VCaP (cell line): ENCODE results near the gene SIPA1L2.

ENCODE experiments used
- H3K27ac ChIP-seq: fragments of 450-650 bp; 2 replicates; pipeline ENCODE4 v1.5.1; 2017
- TF ChIP-seq, protein P1 (sequence below): fragments of 450-650 bp; conservative IDR thresholded peaks from 2 replicates; pipeline ENCODE4 v1.5.1; 2017; ENCODE audit warnings: mild to moderate bottlenecking, moderate library complexity

SIPA1L2 gene, protein sequence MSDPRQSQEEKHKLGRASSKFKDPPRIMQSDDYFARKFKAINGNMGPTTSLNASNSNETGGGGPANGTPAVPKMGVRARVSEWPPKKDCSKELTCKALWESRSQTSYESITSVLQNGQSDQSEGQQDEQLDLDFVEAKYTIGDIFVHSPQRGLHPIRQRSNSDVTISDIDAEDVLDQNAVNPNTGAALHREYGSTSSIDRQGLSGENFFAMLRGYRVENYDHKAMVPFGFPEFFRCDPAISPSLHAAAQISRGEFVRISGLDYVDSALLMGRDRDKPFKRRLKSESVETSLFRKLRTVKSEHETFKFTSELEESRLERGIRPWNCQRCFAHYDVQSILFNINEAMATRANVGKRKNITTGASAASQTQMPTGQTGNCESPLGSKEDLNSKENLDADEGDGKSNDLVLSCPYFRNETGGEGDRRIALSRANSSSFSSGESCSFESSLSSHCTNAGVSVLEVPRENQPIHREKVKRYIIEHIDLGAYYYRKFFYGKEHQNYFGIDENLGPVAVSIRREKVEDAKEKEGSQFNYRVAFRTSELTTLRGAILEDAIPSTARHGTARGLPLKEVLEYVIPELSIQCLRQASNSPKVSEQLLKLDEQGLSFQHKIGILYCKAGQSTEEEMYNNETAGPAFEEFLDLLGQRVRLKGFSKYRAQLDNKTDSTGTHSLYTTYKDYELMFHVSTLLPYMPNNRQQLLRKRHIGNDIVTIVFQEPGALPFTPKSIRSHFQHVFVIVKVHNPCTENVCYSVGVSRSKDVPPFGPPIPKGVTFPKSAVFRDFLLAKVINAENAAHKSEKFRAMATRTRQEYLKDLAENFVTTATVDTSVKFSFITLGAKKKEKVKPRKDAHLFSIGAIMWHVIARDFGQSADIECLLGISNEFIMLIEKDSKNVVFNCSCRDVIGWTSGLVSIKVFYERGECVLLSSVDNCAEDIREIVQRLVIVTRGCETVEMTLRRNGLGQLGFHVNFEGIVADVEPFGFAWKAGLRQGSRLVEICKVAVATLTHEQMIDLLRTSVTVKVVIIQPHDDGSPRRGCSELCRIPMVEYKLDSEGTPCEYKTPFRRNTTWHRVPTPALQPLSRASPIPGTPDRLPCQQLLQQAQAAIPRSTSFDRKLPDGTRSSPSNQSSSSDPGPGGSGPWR (N-terminal part only)

DNA sequence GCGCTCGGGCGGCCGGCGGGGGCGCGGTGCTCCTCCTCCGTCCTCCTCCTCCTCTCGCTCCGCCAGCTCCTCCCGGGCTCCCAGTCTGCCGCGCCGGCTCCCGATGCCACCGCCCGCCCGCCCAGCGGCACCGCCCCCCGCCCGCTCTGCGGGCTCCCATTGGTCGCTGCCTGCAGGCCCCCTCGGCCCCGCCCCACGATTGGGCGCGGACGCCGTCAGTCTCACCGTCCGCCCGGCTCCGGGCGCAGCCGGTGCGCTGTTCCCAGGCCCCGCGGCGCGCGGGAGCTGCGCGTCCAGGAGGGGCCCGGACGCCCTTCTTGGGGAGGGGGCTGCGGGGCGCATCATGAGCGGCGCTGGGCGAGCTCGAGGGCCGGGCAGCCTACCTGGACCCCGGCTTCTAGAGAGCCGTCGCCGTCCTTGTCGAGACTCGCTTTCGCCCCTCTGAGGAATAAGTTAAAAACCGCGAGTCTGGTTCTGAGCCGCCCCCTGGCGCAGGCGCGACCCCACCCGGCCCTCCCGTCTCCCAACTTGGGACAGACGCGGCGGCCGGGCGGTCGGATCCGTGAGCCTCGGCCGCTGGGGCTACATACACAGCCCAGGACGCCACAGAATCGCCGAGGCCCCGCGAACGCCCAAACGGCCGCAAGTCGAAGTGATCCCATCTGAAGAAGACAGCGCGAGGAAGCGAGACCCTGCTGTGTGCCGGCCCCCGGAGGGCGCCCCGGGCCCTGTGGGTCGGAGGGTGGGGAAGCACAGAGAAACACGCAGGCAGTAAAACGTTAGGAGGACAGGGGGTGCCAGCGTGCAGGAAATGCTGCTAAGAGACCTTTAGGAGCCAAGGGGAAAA lies at the start of gene SIPA1L2:
Gene SIPA1L2, minus strand, starts transcription at position 87 of the 847 bp plus-strand sequence. CDS start 114,794 bp downstream, outside the sequence.
- H3K27ac ChIP-seq = peak within 1 kb of the TSS; percentile 84
- TF ChIP-seq, protein P1, sequence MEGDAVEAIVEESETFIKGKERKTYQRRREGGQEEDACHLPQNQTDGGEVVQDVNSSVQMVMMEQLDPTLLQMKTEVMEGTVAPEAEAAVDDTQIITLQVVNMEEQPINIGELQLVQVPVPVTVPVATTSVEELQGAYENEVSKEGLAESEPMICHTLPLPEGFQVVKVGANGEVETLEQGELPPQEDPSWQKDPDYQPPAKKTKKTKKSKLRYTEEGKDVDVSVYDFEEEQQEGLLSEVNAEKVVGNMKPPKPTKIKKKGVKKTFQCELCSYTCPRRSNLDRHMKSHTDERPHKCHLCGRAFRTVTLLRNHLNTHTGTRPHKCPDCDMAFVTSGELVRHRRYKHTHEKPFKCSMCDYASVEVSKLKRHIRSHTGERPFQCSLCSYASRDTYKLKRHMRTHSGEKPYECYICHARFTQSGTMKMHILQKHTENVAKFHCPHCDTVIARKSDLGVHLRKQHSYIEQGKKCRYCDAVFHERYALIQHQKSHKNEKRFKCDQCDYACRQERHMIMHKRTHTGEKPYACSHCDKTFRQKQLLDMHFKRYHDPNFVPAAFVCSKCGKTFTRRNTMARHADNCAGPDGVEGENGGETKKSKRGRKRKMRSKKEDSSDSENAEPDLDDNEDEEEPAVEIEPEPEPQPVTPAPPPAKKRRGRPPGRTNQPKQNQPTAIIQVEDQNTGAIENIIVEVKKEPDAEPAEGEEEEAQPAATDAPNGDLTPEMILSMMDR = peak; percentile 76

DNA sequence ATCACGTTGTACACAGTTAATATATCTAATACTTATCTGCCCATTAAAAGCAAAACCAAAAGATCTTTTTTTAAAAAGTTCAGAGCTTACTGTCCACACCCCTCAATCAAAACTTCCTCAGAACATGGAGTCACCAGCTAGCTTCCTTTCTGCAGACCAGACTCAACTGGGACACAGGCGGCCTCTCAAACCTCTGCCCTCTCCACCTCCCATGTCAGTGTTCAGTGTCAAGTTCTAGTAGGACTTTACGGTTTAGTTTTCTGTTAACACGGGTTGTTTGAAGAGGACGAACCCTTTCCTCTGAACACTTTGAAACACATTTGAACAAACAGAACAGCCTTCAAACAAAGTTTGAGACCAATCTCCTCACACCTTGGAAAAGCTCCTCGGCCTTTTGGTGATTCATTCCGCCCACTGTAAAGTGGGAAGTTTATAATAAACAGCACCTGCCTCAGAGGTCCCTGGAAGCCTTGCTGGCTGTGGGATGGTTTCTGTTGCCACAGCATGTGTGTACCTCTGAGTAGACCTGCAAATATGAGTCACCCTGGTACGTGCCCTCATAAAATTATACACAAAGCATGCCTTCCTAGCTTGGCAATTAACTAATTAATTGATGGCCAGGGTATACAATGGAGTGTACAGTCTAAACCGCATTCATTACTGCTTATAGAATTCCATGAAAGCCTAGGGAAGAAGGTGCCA lies 48.4 kb upstream of the SIPA1L2 start:
- TF ChIP-seq, protein P1 = no peak
- peak overlapping the region; percentile 80 for H3K27ac ChIP-seq

DNA sequence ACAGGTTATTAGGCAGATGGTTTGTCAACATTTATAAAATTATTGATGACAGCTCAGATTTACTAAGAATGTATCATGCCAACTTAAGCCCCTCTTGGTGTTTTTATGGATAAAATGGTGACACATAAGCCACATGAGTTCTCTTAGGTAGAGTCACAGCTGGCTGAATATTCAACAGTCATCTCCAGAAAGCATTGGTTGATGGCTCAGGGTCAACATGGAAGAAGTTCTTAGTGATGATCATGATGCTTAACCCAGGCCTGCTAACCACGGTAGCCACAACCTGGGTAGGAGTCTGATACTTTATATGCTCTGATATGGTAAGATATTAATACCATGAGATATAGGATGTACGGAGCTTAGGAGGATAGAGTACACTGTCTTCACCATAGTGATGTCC lies 46.4 kb upstream of the SIPA1L2 start:
- TF ChIP-seq, protein P1 = no peak
- H3K27ac ChIP-seq = peak overlapping the region; percentile 80; the same call in 1 of the 2 replicates

DNA sequence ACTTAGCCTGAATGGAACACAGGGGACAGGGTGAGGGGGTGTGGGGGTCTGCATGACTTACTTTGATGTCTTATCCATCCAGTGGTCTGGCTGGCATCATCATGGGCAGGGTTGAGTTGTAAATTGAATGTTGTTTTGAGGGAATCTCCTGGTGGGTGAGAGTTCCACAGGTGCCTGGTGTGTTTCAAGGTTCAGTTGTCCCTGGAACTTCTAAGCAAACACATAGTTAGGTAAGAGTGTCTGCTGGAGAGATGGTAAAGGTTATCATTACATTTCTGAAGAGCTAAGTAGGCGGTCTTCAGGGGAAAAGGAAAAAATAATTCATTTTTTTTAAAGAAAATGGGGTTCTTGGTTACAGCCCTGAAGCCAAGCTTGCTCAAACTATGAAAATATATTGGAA lies 46.0 kb upstream of the SIPA1L2 start:
- H3K27ac ChIP-seq = no peak overlapping the region; the same call in 1 of the 2 replicates
- TF ChIP-seq, protein P1 = no peak

DNA sequence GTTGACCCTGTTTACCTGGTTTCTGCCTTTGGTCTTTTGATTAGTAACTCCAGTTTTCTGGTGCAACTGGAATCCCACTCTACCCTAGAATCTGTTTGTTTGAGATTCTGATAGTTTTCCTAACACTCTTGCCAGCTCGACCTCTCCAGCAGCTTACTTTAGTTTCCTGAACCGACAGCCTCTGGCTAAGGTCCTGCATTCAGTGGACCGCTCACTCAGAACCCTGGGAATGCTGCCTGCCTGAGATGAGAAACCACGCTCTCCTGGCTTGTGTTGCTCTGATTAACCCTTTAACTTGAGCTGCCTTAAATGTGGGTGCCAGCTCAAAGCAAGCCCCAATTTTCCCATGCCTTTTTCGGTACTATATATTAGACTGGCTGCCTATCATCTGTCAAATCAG lies 45.3 kb upstream of the SIPA1L2 start:
- no peak overlapping the region for H3K27ac ChIP-seq
- TF ChIP-seq, protein P1 = no peak

DNA sequence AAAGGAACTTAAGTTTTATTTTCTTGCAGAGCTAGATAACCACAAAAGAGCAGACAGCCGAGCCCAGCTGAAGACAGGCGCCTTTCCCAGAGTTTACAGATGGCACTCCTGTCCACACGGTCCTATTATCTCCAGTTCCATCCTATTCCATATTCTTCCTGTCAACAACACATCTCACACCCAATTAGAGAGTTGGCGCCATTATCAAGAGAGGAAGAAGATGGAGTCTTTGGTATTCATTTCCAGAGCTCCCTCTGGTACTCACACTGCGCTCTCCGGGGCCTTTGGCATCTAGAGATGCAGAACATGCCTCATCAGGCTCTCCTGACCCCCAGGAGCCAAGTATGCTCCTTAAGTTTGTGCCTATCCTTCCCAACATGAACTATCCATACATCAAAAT lies 43.3 kb upstream of the SIPA1L2 start:
- TF ChIP-seq, protein P1 = no peak
- H3K27ac ChIP-seq = no peak overlapping the region
